Right kidney (tissue), 1 donor: ENCODE measurements around the gene PTPRD.
A peak's percentile ranks its signal among the peaks of the same experiment; 100 is the strongest.

Experiments
- DNase-seq: peaks from one replicate; pipeline ENCODE4 v3.0.0-alpha.2; 2016

PTPRD gene

GRCh38 chr9:9874270-9874669 lies 738.5 kb downstream of the PTPRD start:
- DNase-seq, result no peak

DNA sequence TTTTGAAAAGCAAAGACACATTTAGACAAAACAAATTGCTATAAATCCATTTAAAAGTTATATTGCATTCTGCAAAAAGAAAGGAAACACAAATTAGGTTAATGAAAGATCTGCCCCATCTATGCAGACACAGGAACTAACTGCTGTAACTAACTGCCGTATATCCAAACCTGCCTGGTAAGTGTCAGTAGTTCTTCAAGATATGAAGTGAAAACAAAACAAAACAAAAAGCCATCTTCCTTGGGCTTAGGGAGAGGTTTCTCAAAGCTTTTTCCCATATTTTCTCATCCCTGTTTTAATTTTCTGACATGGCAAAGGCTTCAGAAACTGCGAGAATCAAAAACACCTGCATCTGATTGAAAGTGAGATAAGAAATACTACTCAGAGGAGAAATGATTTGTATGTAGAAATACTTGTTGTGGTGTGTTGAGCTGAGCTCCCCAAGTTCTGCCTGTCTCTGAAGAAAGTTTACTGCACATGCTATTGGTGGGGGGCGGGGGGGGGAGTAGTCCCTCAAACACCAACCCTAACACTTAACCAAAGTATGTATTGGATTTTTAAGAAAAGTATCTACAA lies 750.5 kb downstream of the PTPRD start:
- DNase-seq, result no peak

DNA sequence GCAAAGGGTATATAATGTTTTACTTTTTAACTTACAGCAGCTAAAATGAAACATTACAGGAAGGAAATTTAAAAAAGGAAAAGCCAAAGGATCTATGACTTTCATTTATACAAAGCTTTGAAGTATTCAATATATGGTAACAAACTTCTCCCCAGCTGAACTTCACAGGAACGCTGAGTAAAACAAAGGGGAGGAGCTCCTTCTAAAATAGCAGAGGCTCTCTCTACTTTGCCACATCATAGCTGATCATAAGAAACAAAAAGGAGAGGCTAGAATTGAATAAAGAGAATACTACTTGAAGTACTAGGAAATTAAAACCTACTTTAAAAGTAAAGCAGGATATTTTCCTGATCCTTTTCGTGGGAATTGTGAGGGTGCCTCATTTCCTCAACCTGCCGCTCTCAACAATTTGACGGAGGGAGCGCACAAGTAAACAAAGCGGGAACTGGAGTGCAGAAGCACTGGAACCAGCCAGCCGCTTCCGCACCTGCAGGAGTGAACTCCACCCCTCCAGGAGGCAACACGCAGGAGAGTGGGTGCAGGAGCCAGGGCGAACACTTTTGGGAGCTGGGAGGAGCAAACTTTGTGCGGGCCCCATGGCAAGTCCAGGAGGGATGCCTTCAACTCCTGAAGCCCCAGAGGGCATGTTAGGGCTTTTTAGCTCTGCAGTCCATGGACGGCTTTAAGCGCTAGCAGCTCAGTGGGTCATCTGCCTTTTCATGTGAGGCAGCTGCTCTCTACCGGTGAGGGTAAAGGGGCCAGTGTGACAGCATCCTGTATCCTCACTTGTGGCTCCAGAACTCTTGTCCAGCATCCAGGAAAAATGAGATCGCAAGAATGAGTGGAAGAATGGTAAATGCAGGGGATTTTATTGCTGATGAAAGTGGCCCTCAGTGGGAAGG lies 757.4 kb downstream of the PTPRD start:
- no peak for DNase-seq

- no peak for DNase-seq
Observed at GRCh38 chr9:9847750-9848149, 765.1 kb downstream of the PTPRD start.

GRCh38 chr9:9846557-9846956 lies 766.2 kb downstream of the PTPRD start:
- DNase-seq, result no peak

GRCh38 chr9:9820436-9820835 lies 792.4 kb downstream of the PTPRD start:
- DNase-seq, result no peak

DNA sequence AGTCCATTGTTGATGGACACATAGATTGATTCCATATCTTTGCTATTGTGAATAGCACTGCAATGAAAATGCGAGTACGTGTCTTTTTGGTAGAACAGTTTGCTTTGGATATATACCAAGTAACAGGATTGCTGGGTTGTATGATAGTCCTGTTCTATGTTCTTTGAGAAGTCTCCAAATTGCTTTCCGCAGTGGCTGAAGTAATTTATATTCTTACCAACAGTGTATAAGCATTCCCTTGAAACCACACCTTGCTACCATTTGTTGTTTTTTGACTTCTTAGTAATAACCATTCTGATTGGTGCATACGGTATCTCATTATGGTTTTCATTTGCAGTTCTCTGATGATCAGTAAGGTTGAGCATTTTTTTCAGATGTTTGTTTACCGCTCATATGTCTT lies 792.9 kb downstream of the PTPRD start:
- DNase-seq, result no peak

DNA sequence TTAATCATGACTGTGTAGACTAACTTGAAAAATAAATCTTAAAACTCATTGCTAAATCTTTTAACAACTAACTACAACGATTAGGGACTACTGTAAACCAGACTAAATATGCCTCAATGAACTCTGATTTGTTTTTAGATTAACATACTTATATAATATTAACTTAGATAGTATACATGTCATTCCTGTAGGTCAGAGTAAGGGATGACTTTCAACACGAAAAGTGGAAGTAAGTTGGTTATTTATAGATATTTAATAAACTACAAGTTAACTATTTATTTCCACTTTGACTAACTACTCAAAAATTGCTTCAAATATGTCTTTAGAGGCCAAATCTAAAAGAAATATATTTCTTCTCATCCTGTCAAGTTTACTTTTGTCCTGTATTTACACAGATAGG lies 795.6 kb downstream of the PTPRD start:
- DNase-seq, result no peak

DNA sequence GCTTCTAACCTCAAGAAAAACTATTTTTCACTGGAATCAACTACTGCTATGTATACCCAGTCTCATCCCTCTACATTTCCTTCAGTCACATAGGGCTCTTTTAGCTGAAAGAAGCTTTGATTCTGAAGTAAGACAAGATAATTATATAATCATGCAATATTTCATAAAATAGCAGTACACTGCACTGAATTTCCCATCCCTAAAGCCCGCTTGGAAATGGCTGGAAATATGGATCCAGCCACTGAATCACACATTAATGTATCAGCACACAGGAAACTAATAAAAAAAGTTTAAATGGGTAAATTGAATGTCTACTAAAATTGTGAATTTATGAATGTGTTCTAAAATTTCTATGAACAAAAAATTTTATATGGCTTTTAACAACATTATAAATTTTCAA lies 808.7 kb downstream of the PTPRD start:
- DNase-seq, result no peak

- no peak for DNase-seq
Observed at GRCh38 chr9:9799287-9799686, 813.5 kb downstream of the PTPRD start.

DNA sequence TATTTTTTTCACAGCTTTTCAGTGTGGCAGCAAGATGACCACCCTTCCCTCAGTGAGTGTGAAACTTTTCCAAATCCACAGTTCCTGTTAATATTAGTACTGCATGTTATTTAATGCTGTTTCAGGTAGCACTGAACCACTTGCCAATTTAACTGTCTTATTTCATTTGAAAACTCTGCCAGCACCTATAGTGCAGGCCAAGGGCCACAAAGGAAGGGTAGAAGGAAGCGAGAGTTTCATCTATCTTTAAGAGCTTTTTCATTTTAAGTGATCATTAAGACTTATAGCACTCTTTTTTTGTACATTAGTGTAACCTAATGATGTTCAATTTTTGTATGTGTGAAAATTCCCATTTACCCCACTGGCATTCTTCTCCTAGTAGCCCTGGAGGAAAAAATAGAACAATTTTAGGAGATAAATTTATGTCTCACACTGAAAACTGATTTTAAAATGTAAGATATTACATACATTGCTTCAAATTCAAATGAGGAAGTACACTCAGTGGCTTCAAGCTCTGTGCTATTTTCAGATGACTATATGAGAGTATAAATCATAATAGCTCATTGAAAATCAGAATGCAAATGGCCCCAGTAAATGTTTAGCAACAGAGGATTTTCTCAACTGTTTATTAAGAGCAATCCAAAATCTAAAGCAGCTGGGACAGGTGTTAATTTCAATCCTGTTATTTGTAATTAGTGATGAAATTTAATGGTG lies 820.5 kb downstream of the PTPRD start:
- no peak for DNase-seq

GRCh38 chr9:9791611-9792010 lies 821.2 kb downstream of the PTPRD start:
- DNase-seq, result no peak

DNA sequence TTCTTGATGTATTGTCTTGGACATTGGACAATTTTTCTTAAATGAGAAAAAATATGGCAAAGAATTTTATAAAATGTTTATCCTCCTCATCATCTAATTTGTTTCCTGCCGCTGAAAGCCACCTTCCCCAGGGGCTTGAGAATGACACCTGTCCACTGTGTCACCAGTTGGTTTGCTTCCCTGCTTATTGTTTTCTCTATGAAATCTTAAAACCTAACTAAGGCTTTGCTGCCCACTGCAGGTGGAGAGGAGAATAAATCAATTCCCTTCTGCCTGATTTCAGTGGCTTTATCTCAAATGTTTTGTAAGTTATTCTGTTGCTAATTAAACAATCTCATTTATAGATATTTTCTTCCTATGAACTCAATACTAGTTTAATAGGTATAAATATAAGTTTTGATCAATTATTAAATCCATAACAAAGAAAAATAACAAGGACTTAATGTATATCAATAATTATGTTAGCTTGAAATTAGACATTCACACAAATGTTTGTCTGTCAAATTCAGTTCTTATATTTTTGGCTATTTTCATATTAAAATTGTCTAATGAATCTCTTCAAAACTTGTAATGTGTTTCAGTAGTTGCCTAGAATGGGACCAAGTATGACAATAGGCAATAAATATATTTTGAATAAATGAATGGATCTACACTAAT lies 822.5 kb downstream of the PTPRD start:
- peak; percentile 27 for DNase-seq

DNA sequence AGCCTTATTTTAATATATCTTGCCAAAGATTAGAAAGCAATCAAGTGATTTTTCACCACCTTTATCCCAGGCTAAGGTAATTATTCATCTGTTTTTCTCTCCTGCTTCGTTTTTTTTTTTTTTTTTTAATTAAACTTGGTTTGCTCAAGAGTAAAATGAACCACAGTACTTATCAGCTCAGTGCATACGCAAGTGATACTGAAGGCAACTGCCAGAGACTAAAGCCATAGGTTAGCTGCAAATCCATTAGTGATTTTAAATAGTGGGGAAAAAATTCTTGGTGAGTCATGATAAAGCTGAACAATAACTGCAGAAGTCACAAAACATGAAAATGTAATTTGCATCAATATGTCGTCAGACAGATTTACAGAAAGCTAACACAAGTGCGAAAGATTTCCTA lies 829.1 kb downstream of the PTPRD start:
- no peak for DNase-seq

DNA sequence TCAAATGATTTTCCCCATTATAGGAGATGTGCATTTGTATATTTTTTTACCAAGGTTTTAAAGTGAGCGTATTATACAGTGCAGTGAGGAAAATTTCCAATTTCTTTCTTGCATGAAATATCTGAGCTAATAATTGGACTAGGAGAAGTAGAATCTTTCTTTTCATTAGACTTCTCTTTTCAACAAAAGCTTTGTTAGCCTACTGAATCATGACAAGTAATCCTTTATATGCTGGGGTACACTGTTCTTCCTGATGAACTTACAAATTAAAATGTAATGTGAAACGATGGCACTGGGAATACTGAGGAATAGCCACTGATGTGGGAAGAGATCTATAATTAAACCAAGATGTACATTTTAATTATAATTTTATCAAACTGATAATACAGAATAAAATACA lies 829.6 kb downstream of the PTPRD start:
- no peak for DNase-seq

GRCh38 chr9:9778293-9778692 lies 834.5 kb downstream of the PTPRD start:
- no peak for DNase-seq

- DNase-seq, result no peak
Observed at GRCh38 chr9:9774471-9774870, 838.3 kb downstream of the PTPRD start.

DNA sequence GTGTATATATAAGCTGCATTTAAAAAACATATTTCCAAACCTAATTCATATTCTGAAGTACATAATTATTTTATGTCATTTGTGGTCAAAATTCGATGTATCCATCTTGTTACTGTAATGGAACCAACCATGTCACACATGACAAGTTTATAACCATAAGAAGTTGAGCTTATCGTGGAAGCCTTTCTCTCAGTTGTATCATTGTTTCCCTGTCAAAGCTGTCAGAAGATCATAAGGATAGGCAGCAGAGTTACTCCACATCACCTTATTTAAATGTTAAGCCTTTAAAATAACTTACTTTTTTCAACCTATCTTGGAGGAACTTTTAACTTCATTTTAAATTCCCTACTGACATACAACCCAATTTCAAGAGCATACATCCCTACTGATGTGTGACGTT lies 841.5 kb downstream of the PTPRD start:
- no peak for DNase-seq

DNA sequence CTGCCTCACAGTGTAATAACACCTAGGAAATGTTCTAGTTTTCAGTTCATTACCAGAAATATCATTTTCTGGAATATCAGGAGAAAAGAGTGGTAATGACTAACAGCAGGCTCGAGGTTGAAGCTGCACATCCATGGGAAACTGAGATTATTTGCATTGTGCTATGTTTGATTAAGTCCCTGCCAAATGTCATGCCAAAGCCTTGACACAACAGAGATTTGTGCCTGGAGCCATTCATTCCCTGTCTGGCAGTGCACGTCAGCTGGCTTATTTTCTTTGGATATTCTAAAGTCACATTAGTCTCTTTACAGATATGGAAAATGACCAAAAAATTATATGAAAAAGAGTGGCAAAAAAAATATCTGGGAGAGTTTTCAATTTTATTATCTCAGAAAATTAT lies 848.0 kb downstream of the PTPRD start:
- DNase-seq, result no peak

DNA sequence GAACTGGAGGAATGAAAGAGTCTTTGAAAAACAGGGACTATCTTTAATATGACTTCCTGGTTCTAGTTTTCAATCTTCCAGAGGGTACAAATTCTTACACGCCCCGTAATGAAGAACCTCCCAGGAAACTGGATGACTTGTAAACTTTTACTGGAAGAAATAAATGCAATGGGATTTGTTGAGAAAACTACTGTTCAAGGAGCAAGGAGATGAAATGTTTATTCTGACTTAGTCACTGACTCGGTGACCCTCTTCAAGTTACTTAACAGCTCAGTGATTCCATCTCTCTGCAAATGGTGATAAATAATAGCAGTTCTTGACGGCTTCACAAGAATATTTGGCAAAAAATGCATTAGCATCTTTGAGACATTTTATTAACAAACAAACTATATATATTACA lies 858.6 kb downstream of the PTPRD start:
- no peak for DNase-seq

- DNase-seq, result no peak
Observed at GRCh38 chr9:9753266-9753665, 859.5 kb downstream of the PTPRD start.

DNA sequence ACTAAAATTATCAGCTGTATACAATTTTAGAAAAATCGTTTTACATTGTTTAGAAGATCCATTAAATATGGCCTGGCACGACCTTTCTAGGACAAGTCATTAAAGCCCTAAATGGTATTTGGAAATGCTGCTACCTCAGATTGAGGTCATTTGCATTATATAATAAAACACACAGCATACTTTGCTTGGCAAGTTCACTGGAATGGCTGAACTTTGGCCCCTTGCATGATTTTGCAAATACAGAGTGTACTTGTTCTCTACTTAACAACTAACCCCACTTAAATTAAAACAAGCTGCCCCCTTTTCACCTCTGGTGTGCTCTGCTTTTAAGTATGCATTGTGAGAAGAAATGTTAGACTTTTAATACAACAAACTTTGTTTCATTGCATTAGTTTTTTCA lies 860.1 kb downstream of the PTPRD start:
- no peak for DNase-seq

- DNase-seq, result no peak
Observed at GRCh38 chr9:9751996-9752395, 860.8 kb downstream of the PTPRD start.
